Lower leg skin (tissue), 4 donors: ENCODE measurements around the gene LCE1B. TPM values are rescaled to one million over a fixed set of nuclear protein-coding genes. Genes with fewer than 3 reads are reported as not detected.
A peak's percentile ranks its signal among the peaks of the same experiment; 100 is the strongest.

Source experiments
- DNase-seq, 2 donors: peaks; one replicate each; pipeline ENCODE4 v3.0.0-alpha.2; 2019; ENCODE audit warnings: low spot score in 2 of 2
- H3K4me3 ChIP-seq: fragments of 200-600 bp; sonication (generic); 2 replicates; pipeline ENCODE4 v1.5.1; 2017; ENCODE audit warnings: mild to moderate bottlenecking, low read depth; ENCODE audit not compliant: poor library complexity, severe bottlenecking
- CTCF ChIP-seq, 3 donors: fragments of 450-650 bp; IDR thresholded peaks; one replicate each; pipeline ENCODE4 v1.5.1; 2016; ENCODE audit warnings: antibody characterized with exemption in 3 of 3, mild to moderate bottlenecking in 3 of 3, moderate library complexity in 2 of 3
- POLR2A ChIP-seq, 2 donors: fragments of 450-650 bp; IDR thresholded peaks; one replicate each; pipeline ENCODE4 v1.6.1; 2016 to 2017; ENCODE audit warnings: antibody characterized with exemption in 2 of 2, mild to moderate bottlenecking in 1 of 2, moderate library complexity in 1 of 2
- WGBS, 2 donors: methylation state at CpG; one replicate each; pipeline ENCODE4 v1.1.5; 2018; 5-methylcytosine and 5-hydroxymethylcytosine counted together
- intact Hi-C: fragments of 100-400 bp; cut with DNase I; formaldehyde crosslinking; loops from one replicate; pipeline ENCODE4 v1.15.0; 2023; ENCODE audit warnings: low total_unique reads
- total RNA-seq, 4 donors: library from RNA; depleted of rRNA; stranded (reverse); fragments of >200 nt; gene quantifications; one replicate each; pipeline ENCODE4 v1.1.0, GENCODE V29; 2016

The LCE1B gene
- total RNA-seq, 4 donors from 2014 or later = 207 to 278 (median 246) TPM

GRCh38 chr1:152806576-152806975 is 5.2 kb upstream of the LCE1B start, which contains the start of gene LCE1C:
LCE1C (minus strand) TSS chr1:152806651; CDS start chr1:152805478, 1,173 bp downstream.
- no peak for TF ChIP-seq CTCF (IDR thresholded peaks at IDR 0.05)
- no peak for TF ChIP-seq POLR2A (IDR thresholded peaks at IDR 0.05)
- DNase-seq = no peak
- WGBS, 2 donors = 35 to 38% methylated on average over 3 of the region's 3 CpGs
- H3K4me3 ChIP-seq = no peak within 1 kb of the TSS
- intact Hi-C loops = no loop called here

- peak in 1 of 2 donors; percentile 46 for DNase-seq
- 64 to 73% methylated on average over 2 of the region's 2 CpGs for WGBS, 2 donors
- intact Hi-C loops = no loop called here
Measured at GRCh38 chr1:152811050-152811449, 721 bp upstream of the LCE1B start.

GRCh38 chr1:152817309-152817708 is 5.5 kb downstream of the LCE1B start:
- no peak overlapping the region for H3K4me3 ChIP-seq
- DNase-seq = no peak
- 76 to 85% methylated on average over 6 of the region's 6 CpGs for WGBS, 2 donors
- intact Hi-C loops = no loop called here
- TF ChIP-seq CTCF (IDR thresholded peaks at IDR 0.05) = no peak
- TF ChIP-seq POLR2A (IDR thresholded peaks at IDR 0.05) = no peak

More at GRCh38 chr1:152811050-152811449, 721 bp upstream of the LCE1B start:
- H3K4me3 ChIP-seq = no peak overlapping the region
- no peak for TF ChIP-seq CTCF (IDR thresholded peaks at IDR 0.05)
- no peak for TF ChIP-seq POLR2A (IDR thresholded peaks at IDR 0.05)

- intact Hi-C loops = no loop called here
- TF ChIP-seq POLR2A (IDR thresholded peaks at IDR 0.05) (no peak), CTCF (IDR thresholded peaks at IDR 0.05) (no peak)
- no peak for DNase-seq
- H3K4me3 ChIP-seq = no peak overlapping the region
- WGBS, 2 donors = 52 to 57% methylated on average over 5 of the region's 5 CpGs
Measured at GRCh38 chr1:152823294-152823693, 11.5 kb downstream of the LCE1B start.

- TF ChIP-seq POLR2A (IDR thresholded peaks at IDR 0.05) (no peak), CTCF (IDR thresholded peaks at IDR 0.05) (no peak)
- DNase-seq = no peak
- H3K4me3 ChIP-seq = no peak overlapping the region
- intact Hi-C loops = no loop called here
Measured at GRCh38 chr1:152824964-152825363, 13.2 kb downstream of the LCE1B start.

- WGBS, 2 donors = 78 to 87% methylated on average over 2 of the region's 2 CpGs
- no peak for DNase-seq
- no peak for TF ChIP-seq CTCF (IDR thresholded peaks at IDR 0.05)
- TF ChIP-seq POLR2A (IDR thresholded peaks at IDR 0.05) = no peak
- intact Hi-C loops = no loop called here
- H3K4me3 ChIP-seq = no peak within 1 kb of the TSS
Measured at GRCh38 chr1:152827173-152827572, 15.4 kb downstream of the LCE1B start, which contains the start of gene LCE1A. LCE1A (plus strand) TSS chr1:152827473; CDS start chr1:152827473, 0 bp downstream.
